Measurements from ENCODE around the gene SCAF8. TPM values are rescaled to one million over a fixed set of nuclear protein-coding genes. Genes with fewer than 3 reads are reported as not detected.
A peak's percentile ranks its signal among the peaks of the same experiment; 100 is the strongest.

The SCAF8 gene
- total and polyA plus RNA-seq, 2 of the 4 experiments (the other 2 are of a cell fraction) = 16.1 to 23.5 TPM

DNA sequence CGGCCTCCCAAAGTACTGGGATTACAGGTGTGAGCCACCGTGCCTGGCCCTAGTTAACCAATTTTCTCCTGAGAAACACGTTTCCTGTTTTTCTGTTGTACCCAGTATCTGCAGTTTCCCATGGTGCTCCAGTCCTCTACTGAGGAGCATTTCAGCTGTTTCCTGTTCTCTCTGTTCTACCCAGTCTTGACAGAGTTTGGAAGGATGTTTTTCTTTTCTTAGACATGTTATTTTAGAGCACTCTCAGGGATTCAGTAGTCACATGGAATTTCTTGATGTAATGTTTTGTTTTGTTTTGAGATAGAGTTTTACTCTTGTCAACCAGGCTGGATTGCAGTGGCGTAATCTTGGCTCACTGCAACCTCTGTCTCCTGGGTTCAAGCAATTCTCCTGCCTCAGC, 132.1 kb downstream of the SCAF8 start:
- Histone ChIP-seq H3K4me1 (ENCODE audit: control insufficient read depth, insufficient read depth, low read length) (no peaks in the 10 kb centered on the region), H2BK120ac (ENCODE audit: low read depth, low read length) (no peak overlapping the region), H3K4me3 (ENCODE audit: insufficient read depth, low read depth, low read length) (no peak overlapping the region), H3K23ac (ENCODE audit: low read depth, low read length) (no peak overlapping the region), H4K5ac (ENCODE audit: low read depth, low read length) (no peak overlapping the region), H3K56ac (ENCODE audit: extremely low read depth, insufficient read depth, low read length) (no peak overlapping the region), H2AK9ac (replicated peaks; ENCODE audit: low read depth, low read length, poor library complexity) (no peak overlapping the region), H3K9ac (ENCODE audit: low read depth, low read length) (no peak overlapping the region), H3K4me2 (ENCODE audit: low read depth, low read length) (no peak overlapping the region), H3K18ac (ENCODE audit: low read depth, low read length) (no peak overlapping the region), H2BK20ac (ENCODE audit: low read depth, low read length) (no peak overlapping the region), H2BK5ac (ENCODE audit: low read depth, low read length, poor library complexity, severe bottlenecking) (no peak overlapping the region), H3K27ac (ENCODE audit: insufficient read depth, low read length) (peak overlapping the region; percentile 41; the same call in 1 of the 2 replicates), H3K9me1 (ENCODE audit: insufficient read depth, low read length) (no peaks in the 10 kb centered on the region), H4K20me1 (ENCODE audit: insufficient read depth, low read length) (peaks cover 7% of the 10 kb centered on the region; the same call in 1 of the 2 replicates), H3K9me3 (ENCODE audit: control insufficient read depth, insufficient read depth, low read length) (no peaks in the 10 kb centered on the region), H3K4ac (ENCODE audit: low read depth, low read length) (no peak overlapping the region), H2BK15ac (ENCODE audit: low read depth, low read length) (no peak overlapping the region), H3K27me3 (ENCODE audit: control insufficient read depth, insufficient read depth, low read length) (no peaks in the 10 kb centered on the region), H3K79me1 (ENCODE audit: low read depth in 1 of 2, low read length in 2 of 2) (peaks cover 9 to 16% of the 10 kb centered on the region in 2 experiments; a peak in 3 of 4 replicates), H4K91ac (ENCODE audit: insufficient read depth, low read depth, low read length) (no peak overlapping the region), H2AFZ (replicated peaks; ENCODE audit: low read length, poor library complexity) (no peak overlapping the region), H3K14ac (replicated peaks; ENCODE audit: low read depth, low read length) (no peak overlapping the region), H4K8ac (ENCODE audit: low read depth in 2 of 2, low read length in 2 of 2) (no peak overlapping the region), H2AK5ac (ENCODE audit: low read depth, low read length) (no peak overlapping the region), H3K36me3 (ENCODE audit: control insufficient read depth, insufficient read depth, low read length) (no peaks in the 10 kb centered on the region)
- dilution Hi-C loops (cut with HindIII; ENCODE audit: low sequenced_read_pairs, unreplicated experiment) (no loop called here), in situ Hi-C loops (cut with MboI; ENCODE audit: low sequenced_read_pairs) (loop anchor here (10.0 kb wide), 1 partner anchor 310 kb away; no protein-coding TSS in a partner anchor), intact Hi-C loops (cut with micrococcal nuclease) (no loop called here)
- peak; percentile 57 for ATAC-seq (ENCODE audit: low read depth)
- peak; percentile 46 for DNase-seq
- WGBS, 2 experiments (ENCODE audit: extremely low coverage in 2 of 2, insufficient read length in 1 of 2) = 100% methylated on average over 3 of the region's 4 CpGs; no CpG with 5 or more reads in 1 of the 2 experiments
- TF ChIP-seq MAFK (IDR thresholded peaks at IDR 0.05; ENCODE audit: low read depth, low read length) (no peak), CEBPB (IDR thresholded peaks at IDR 0.05; ENCODE audit: low read depth, low read length) (peak; percentile 34; the same call in 1 of the 2 replicates), SMC3 (IDR thresholded peaks at IDR 0.05; ENCODE audit: low read depth, low read length) (no peak)
- POLR2A ChIA-PET (ENCODE audit: unreplicated experiment) = no interaction called here
- CTCF ChIA-PET = no interaction called here
- no TSS peak for BruUV-seq (replicated peaks)
